Endodermal cell (in vitro differentiated cells): ENCODE measurements around the gene ZBED2. TPM values are rescaled to one million over a fixed set of nuclear protein-coding genes. Genes with fewer than 3 reads are reported as not detected.
A peak's percentile ranks its signal among the peaks of the same experiment; 100 is the strongest.
"Not testable (repeated sequence)": the region's sequence is repeated elsewhere in the genome, so short reads cannot be mapped to it uniquely, and the experiment has no call there.

Experiments used
- DNase-seq: peaks from one replicate; pipeline ENCODE4 v3.0.0-alpha.2; 2017
- H3K27ac ChIP-seq: 2 replicates; pipeline ENCODE4 v1.5.1; 2013; ENCODE audit warnings: mild to moderate bottlenecking, low read depth, low read length, moderate library complexity
- H3K27me3 ChIP-seq: 2 replicates; pipeline ENCODE4 v1.6.1; 2013; ENCODE audit warnings: mild to moderate bottlenecking, low read length, moderate library complexity; ENCODE audit not compliant: insufficient read depth, control insufficient read depth, poor library complexity, severe bottlenecking
- H3K36me3 ChIP-seq: 2 replicates; pipeline ENCODE4 v1.7.0; 2013; ENCODE audit warnings: mild to moderate bottlenecking, low read length, moderate library complexity; ENCODE audit not compliant: control insufficient read depth, insufficient read depth
- H3K4me1 ChIP-seq: one replicate; pipeline ENCODE4 v1.7.0; 2013; ENCODE audit warnings: low read length; ENCODE audit not compliant: control insufficient read depth, insufficient read depth
- H3K4me3 ChIP-seq: 2 replicates; pipeline ENCODE4 v1.5.1; 2013; ENCODE audit warnings: mild to moderate bottlenecking, low read length, moderate library complexity
- H3K9ac ChIP-seq: 2 replicates; pipeline ENCODE4 v1.6.1; 2013; ENCODE audit warnings: mild to moderate bottlenecking, low read length, moderate library complexity; ENCODE audit not compliant: poor library complexity, severe bottlenecking; ENCODE audit errors: extremely low read depth
- H3K9me3 ChIP-seq: 2 replicates; pipeline ENCODE4 v1.6.1; 2013; ENCODE audit warnings: mild to moderate bottlenecking, low read length, moderate library complexity; ENCODE audit not compliant: control insufficient read depth
- H3K27ac Mint-ChIP-seq: 2 replicates; pipeline ENCODE4 v1.8.0; 2020; ENCODE audit warnings: mixed read lengths
- H3K27me3 Mint-ChIP-seq: 2 replicates; pipeline ENCODE4 v1.8.0; 2021; ENCODE audit warnings: mild to moderate bottlenecking, mixed read lengths; ENCODE audit not compliant: insufficient read depth
- H3K36me3 Mint-ChIP-seq: 2 replicates; pipeline ENCODE4 v1.8.0; 2020; ENCODE audit warnings: low read depth, mixed read lengths
- H3K4me1 Mint-ChIP-seq: 2 replicates; pipeline ENCODE4 v1.8.0; 2020; ENCODE audit warnings: mixed read lengths
- H3K4me3 Mint-ChIP-seq: 2 replicates; pipeline ENCODE4 v1.8.0; 2020; ENCODE audit warnings: mild to moderate bottlenecking, moderate library complexity, mixed read lengths
- H3K9me3 Mint-ChIP-seq: 2 replicates; pipeline ENCODE4 v1.8.0; 2020; ENCODE audit warnings: mild to moderate bottlenecking, mixed read lengths
- CTCF ChIP-seq: fragments of 200-600 bp; sonication (generic); conservative IDR thresholded peaks from 2 replicates; pipeline ENCODE4 v1.5.0; 2021; ENCODE audit warnings: antibody characterized with exemption, mild to moderate bottlenecking
- whole genome bisulfite sequencing, 2 experiments: methylation state at CpG; one replicate each; pipeline versions ENCODE4 v1.1.5 to v1.1.7; 2013; ENCODE audit warnings: missing lambda C conversion rate in 2 of 2, mixed read lengths in 1 of 2; ENCODE audit not compliant: insufficient coverage in 1 of 2, insufficient read length in 1 of 2; 5-methylcytosine and 5-hydroxymethylcytosine counted together
- total RNA-seq, 2 donors: library from RNA; stranded (reverse); fragmentation: NEBNext Ultra II Directional in 1 of 2; extraction: Animal tissue kit (Norgen Biotek cat#: 25700) in 1 of 2; gene quantifications; 2 replicates in 1 of 2; 3 replicates in 1 of 2; pipeline ENCODE4 v1.2.1, GENCODE V29; 2021

The ZBED2 gene
- total RNA-seq, 2 donors from 2014 or later = not detected

GRCh38 chr3:111568355-111568754 lies 26.8 kb downstream of the ZBED2 start:
- Histone ChIP-seq H3K9me3 (no peaks in the 10 kb centered on the region), H3K4me1 (no peaks in the 10 kb centered on the region), H3K36me3 (no peaks in the 10 kb centered on the region), H3K27me3 (no peaks in the 10 kb centered on the region), H3K4me3 (no peak overlapping the region), H3K27ac (no peak overlapping the region), H3K9ac (no peak overlapping the region)
- Mint-ChIP-seq H3K27me3 (no peaks in the 10 kb centered on the region), H3K36me3 (no peaks in the 10 kb centered on the region), H3K27ac (no peak overlapping the region), H3K4me1 (peaks cover 3% of the 10 kb centered on the region), H3K9me3 (no peaks in the 10 kb centered on the region), H3K4me3 (no peak overlapping the region)
- TF ChIP-seq CTCF = no peak
- no peak for DNase-seq
- 84 to 100% methylated on average over 1 of the region's 2 CpGs for WGBS, 2 experiments

- Mint-ChIP-seq H3K27me3 (no peaks in the 10 kb centered on the region), H3K4me1 (peaks cover 3% of the 10 kb centered on the region), H3K36me3 (no peaks in the 10 kb centered on the region), H3K27ac (no peak overlapping the region), H3K4me3 (no peak overlapping the region), H3K9me3 (peaks cover 8% of the 10 kb centered on the region)
- no peak for DNase-seq
- no peak for TF ChIP-seq CTCF
- H3K27me3 ChIP-seq = no peaks in the 10 kb centered on the region
- H3K4me1 ChIP-seq = no peaks in the 10 kb centered on the region
- H3K27ac ChIP-seq = no peak overlapping the region
- H3K4me3 ChIP-seq = no peak overlapping the region
- 93% methylated on average over 2 of the region's 2 CpGs; no CpG with 5 or more reads in 1 of the 2 experiments for WGBS, 2 experiments
- no peaks in the 10 kb centered on the region for H3K36me3 ChIP-seq
- no peaks in the 10 kb centered on the region for H3K9me3 ChIP-seq
- no peak overlapping the region for H3K9ac ChIP-seq
Measured at GRCh38 chr3:111566844-111567243, 28.3 kb downstream of the ZBED2 start.

- H3K4me1 ChIP-seq, H3K9me3 Mint-ChIP-seq, H3K9me3 ChIP-seq, H3K4me3 ChIP-seq, H3K9ac ChIP-seq, H3K36me3 Mint-ChIP-seq, H3K4me1 Mint-ChIP-seq, H3K36me3 ChIP-seq, DNase-seq, H3K27me3 Mint-ChIP-seq, H3K27me3 ChIP-seq, H3K27ac ChIP-seq: not testable (repeated sequence)
- Mint-ChIP-seq H3K4me3 (peak overlapping the region; percentile 40), H3K27ac (peak overlapping the region; percentile 68)
- WGBS, 2 experiments = 95 to 98% methylated on average over 15 to 17 of the region's 25 CpGs
Measured at GRCh38 chr3:111561902-111562301, 33.2 kb downstream of the ZBED2 start.

GRCh38 chr3:111548756-111549155 lies 46.4 kb downstream of the ZBED2 start:
- H3K27me3 Mint-ChIP-seq = no peaks in the 10 kb centered on the region
- no peaks in the 10 kb centered on the region for H3K36me3 Mint-ChIP-seq
- no peaks in the 10 kb centered on the region for H3K4me1 ChIP-seq

More at GRCh38 chr3:111548756-111549155, 46.4 kb downstream of the ZBED2 start:
- H3K9me3 Mint-ChIP-seq = no peaks in the 10 kb centered on the region
- Histone ChIP-seq H3K27me3 (no peaks in the 10 kb centered on the region), H3K36me3 (no peaks in the 10 kb centered on the region), H3K9me3 (no peaks in the 10 kb centered on the region), H3K4me3 (no peak overlapping the region), H3K27ac (no peak overlapping the region), H3K9ac (no peak overlapping the region)
- TF ChIP-seq CTCF = no peak
- no peak overlapping the region for H3K4me3 Mint-ChIP-seq
- DNase-seq = no peak
- peaks cover 5% of the 10 kb centered on the region for H3K4me1 Mint-ChIP-seq
- no peak overlapping the region for H3K27ac Mint-ChIP-seq
